HK-2 (cell line): ENCODE measurements around the gene HCN3.
"Not testable (repeated sequence)": the region's sequence is repeated elsewhere in the genome, so short reads cannot be mapped to it uniquely, and the experiment has no call there.

ENCODE experiments used
- DNase-seq: peaks from one replicate; pipeline ENCODE4 v3.0.0-alpha.2; 2018; ENCODE audit not compliant: unreplicated experiment

HCN3 gene

DNA sequence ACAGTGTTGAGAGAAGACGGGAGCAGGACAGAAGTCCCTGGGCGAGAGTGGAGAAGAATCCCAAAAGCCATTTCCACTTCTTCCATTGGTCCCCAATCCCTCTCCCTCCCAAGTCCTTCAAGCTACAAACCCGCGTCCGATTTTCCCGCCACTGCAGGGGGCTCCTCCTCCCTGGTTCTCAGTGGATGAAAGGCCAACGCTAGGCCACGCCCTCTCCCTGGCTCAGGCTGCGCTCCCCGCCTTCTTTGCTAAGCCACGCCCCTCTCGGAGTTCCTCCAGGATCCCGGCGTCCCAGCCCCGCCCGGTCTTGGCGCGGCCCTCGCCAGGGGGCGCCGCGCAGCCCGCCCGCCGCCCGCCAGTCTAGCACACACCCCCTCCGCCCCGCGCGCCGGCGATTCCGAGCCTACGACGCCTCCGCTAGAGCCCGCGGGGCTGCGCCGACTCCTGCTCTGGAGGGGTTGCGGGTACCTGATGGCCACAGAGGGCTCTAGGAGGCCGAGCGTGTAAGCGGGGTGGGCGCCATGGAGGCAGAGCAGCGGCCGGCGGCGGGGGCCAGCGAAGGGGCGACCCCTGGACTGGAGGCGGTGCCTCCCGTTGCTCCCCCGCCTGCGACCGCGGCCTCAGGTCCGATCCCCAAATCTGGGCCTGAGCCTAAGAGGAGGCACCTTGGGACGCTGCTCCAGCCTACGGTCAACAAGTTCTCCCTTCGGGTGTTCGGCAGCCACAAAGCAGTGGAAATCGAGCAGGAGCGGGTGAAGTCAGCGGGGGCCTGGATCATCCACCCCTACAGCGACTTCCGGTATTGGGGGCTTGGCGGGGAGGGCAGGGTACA lies at the start of gene HCN3:
Gene HCN3 (plus strand): TSS at position 394 of the 832 bp plus-strand sequence. CDS start 128 bp downstream, at position 522.
- DNase-seq: peak; percentile 97

DNA sequence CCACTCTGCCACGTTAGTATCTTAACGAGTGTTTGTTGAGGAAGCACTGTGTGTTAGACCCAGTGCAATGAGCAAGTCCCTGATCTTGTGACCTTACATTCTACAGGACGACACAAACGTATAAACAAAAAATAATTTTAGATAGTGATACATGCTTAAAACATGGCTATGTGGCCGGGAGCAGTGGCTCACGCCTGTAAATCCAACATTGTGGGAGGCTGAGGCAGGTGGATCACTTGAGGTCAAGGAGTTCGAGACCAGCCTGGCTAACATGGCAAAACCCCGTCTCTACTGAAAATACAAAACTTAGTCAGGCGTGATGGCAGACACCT lies 49.2 kb upstream of the HCN3 start:
- no peak for DNase-seq

DNA sequence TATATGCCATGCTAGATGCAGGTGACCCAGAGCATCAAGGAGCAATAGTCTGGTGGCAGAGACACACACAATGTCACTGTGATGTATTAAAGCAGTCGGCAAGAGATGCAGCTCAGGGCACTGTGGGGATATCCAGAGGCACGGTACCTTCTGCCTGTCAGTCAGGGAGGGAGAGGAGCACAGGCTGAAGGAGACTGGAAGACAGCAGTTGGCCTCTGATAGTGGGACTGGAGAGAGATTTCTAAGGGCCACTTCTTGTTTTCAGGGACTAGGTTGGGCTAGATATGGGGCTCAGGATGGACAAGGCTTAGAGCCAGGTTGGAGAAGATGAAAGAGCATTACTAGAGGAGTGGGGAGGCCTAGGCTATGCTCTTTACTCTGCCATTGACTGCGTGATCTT lies 46.0 kb upstream of the HCN3 start:
- not testable (repeated sequence) for DNase-seq

GRCh38 chr1:155232001-155232978 lies 45.0 kb upstream of the HCN3 start:
- not testable (repeated sequence) for DNase-seq

- not testable (repeated sequence) for DNase-seq
These were observed 43.8 kb upstream of the HCN3 start for GRCh38 chr1:155233502-155233901.

- not testable (repeated sequence) for DNase-seq
These were observed 41.9 kb upstream of the HCN3 start for GRCh38 chr1:155235375-155235774.

- DNase-seq: no peak
These were observed 40.8 kb upstream of the HCN3 start for GRCh38 chr1:155236451-155236850.

- DNase-seq: peak; percentile 63
These were observed 36.1 kb upstream of the HCN3 start for GRCh38 chr1:155241069-155241679.

DNA sequence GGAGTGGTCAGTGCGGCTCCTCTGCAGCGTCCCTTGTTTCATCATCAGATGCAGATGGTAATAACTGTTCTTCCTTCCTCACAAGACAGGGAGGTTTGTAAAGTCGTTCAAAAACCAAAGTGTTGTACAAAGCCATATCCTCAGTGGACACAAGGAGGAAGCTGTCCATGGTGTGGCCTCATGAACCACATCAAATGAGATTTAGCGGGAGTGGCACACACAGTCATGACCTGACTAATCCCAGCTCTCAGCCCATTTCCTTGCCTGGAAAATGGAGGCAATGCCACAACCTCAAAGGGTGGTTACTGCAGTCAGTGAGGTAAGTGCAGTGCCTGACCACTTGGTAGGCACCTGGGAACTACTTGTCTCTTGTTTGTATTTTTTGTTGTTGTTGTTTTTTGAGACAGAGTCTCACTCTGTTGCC lies 35.4 kb upstream of the HCN3 start:
- no peak for DNase-seq

- DNase-seq: no peak
These were observed 34.4 kb upstream of the HCN3 start for GRCh38 chr1:155242805-155243358.

GRCh38 chr1:155244368-155245162 lies 32.7 kb upstream of the HCN3 start:
- DNase-seq: peak; percentile 98

GRCh38 chr1:155245163-155245524 lies 32.1 kb upstream of the HCN3 start:
- no peak for DNase-seq

DNA sequence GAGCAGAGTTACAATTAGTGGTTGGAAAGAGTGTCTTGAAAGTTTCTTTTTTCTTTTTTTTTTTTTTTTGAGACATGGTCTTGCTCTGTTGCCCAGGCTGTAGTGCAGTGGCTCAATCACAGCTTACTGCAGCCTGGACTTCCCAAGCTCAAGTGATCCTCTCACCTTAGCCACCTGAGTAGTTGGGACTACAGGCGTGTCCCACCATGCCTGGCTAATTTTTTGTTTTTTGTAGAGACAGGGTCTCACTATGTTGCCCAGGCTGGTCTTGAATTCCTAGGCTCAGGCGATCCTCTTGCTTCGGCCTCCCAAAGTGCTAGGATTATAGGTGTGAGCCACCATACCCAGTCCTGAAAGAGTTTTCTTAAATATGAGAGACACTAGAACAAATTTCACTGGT lies 30.5 kb upstream of the HCN3 start:
- DNase-seq: not testable (repeated sequence)

DNA sequence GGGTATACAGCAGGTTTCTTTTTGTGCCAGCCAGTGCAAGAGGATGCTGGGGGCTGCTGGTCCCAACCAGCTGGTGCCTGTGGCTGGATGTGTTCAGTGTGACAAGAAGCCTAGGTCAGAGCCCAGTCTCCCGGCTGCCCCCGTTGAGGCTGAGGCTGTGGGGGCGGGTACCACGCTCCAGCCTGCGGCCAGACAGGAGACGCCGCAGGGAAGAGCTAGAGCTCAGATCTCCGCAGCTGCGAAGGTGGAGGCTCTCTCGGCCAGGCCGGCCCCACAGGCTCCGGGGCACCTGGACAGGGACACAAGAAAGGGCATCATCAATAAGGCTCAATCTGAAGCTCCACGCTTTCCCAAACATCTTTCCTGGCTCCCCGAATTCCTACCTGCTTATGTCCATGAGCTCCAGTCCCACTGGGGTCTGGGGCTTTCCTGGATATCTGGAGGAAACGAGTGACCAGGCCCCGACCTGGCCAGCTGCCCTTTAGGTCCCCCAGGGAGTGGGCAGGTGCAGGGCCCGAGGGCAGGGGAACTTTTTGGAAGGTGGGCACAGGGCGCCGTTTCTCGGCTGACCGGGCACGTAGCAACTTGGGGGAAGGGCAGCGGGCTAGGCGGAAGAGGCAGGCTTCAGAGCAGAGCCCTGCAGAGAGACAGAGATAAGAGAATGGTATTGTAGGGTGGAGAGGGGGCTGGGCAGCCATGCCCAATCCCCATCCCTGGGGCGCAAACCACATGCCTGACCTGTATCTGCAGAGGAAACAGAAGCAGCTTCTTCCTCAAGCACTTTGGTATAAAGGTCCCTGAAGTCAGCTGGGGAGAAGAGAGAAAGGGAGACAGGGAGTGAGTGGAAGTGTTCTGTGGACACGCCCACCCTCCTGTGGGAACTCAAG lies 29.4 kb upstream of the HCN3 start:
- no peak for DNase-seq

GRCh38 chr1:155250246-155250632 lies 27.0 kb upstream of the HCN3 start:
- no peak for DNase-seq

DNA sequence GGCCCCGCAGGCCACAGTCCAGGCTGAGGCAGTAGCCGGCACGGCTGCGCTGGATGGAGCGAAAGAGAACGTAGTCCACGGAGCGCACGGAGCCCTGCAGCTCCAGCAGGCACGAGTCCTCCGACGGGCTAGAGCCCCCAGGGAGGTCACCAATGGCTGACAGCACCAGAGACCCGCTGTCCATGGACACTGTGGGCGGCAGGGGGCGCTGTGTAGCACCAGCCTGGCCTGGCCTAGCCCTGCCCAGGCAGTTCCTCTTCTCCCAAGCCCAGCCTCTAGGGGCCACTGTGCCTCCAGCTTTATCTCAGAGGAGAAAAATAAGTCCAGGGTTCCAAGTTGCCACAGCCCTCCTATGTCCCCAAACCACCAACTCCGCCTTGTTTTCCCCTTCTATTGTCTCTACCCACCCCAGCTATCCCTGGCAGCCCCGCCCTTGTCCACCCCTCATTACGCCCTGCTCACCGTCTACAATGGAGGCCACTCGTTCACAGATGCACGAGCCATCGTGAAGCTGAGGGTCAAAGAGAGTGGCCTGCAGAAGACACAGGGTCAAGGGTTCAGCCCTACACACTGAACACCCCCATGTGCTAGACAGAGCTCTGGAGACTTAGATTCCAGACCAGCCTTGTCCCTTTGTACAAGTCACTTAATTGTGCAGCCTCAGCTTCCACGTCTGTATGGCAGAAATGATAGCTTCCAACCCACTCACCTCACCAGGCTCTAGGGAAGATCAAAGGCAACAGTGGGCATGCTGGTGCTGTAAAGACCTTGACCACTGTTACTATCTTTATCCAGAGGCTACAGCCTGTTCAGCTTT lies 26.4 kb upstream of the HCN3 start:
- peak; percentile 91 for DNase-seq

GRCh38 chr1:155251566-155251965 lies 25.7 kb upstream of the HCN3 start:
- no peak for DNase-seq

- no peak for DNase-seq
These were observed 24.1 kb upstream of the HCN3 start for GRCh38 chr1:155253208-155253607.

GRCh38 chr1:155253797-155254196 lies 23.5 kb upstream of the HCN3 start:
- DNase-seq: no peak
